ENCODE measurements around the gene PDRG1.

DNA sequence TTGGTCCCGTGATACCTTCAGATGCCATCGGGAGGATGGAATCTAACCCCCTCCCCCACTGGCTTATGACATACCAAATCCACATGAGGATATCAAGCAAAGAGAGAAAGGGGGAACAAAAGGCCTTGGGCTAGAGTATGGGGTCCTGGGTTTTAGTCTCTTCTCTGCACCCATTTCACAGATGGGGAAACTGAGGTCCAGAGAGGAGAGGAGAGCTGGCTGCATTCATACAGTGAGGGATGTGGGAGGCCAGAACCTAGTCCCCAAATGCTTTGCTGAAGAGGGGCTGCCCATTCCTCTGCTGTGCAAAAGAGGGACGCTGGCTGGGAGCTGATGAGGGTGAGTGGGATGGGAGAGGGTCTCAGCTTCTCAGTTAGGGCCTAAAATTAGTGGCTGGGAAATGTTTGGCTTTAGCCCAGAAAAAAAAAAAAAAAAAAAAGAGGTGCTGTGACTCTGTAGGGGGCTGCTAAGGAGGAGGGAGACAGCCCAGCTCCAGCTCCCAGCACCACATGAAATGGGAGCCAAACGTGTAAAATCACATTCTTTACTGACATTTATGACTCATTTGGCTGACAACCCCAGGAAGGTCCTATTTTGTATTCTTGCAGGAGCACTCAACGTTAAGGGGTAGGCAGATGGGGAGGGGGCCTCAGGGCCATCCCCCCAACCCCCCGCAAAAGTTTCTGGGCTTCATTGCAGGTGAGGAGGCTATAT is 28.0 kb upstream of the PDRG1 start:
- TF ChIP-seq, protein P1, sequence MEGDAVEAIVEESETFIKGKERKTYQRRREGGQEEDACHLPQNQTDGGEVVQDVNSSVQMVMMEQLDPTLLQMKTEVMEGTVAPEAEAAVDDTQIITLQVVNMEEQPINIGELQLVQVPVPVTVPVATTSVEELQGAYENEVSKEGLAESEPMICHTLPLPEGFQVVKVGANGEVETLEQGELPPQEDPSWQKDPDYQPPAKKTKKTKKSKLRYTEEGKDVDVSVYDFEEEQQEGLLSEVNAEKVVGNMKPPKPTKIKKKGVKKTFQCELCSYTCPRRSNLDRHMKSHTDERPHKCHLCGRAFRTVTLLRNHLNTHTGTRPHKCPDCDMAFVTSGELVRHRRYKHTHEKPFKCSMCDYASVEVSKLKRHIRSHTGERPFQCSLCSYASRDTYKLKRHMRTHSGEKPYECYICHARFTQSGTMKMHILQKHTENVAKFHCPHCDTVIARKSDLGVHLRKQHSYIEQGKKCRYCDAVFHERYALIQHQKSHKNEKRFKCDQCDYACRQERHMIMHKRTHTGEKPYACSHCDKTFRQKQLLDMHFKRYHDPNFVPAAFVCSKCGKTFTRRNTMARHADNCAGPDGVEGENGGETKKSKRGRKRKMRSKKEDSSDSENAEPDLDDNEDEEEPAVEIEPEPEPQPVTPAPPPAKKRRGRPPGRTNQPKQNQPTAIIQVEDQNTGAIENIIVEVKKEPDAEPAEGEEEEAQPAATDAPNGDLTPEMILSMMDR (IDR thresholded peaks at IDR 0.05) = no peak
- no peak for TF ChIP-seq POLR2A (IDR thresholded peaks at IDR 0.05)
